RWPE1 (cell line): ENCODE measurements around the gene RGL4.
"Not testable (repeated sequence)": the region's sequence is repeated elsewhere in the genome, so short reads cannot be mapped to it uniquely, and the experiment has no call there.

Experiments
- CTCF ChIA-PET: fragments of 350-600 bp; sonication (Branson Sonifier 250); formaldehyde crosslinking; extraction: SDS; loops from one replicate; lab custom pipeline; 2021; lab: Yijun Ruan, JAX
- POLR2A ChIA-PET: fragments of 400-600 bp; formaldehyde crosslinking; extraction: SDS; loops from one replicate; lab custom pipeline; 2020; ENCODE audit warnings: antibody characterized with exemption; ENCODE audit not compliant: low non-redundant PET; lab: Yijun Ruan, JAX
- DNase-seq: peaks from one replicate; pipeline ENCODE4 v3.0.0; 2012; ENCODE audit warnings: low spot score
- H3K27ac ChIP-seq: fragments of 450-650 bp; 2 replicates; pipeline ENCODE4 v1.5.1; 2017
- CTCF ChIP-seq: fragments of 450-650 bp; conservative IDR thresholded peaks from 2 replicates; pipeline ENCODE4 v1.5.1; 2017; ENCODE audit warnings: low read depth, mild to moderate bottlenecking

RGL4 gene, protein sequence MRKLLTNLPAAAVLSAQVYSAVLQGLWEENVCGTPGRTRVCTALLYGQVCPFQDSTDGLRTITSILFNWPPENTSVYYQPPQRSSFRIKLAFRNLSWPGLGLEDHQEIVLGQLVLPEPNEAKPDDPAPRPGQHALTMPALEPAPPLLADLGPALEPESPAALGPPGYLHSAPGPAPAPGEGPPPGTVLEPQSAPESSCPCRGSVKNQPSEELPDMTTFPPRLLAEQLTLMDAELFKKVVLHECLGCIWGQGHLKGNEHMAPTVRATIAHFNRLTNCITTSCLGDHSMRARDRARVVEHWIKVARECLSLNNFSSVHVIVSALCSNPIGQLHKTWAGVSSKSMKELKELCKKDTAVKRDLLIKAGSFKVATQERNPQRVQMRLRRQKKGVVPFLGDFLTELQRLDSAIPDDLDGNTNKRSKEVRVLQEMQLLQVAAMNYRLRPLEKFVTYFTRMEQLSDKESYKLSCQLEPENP

GRCh38 chr22:23690713-23691112 is at the start of gene RGL4:
Gene RGL4 (plus strand): TSS chr22:23691013. CDS start chr22:23692031, 1,018 bp downstream.
- CTCF ChIA-PET = no interaction called here
- no peak for DNase-seq
- POLR2A ChIA-PET = no interaction called here

GRCh38 chr22:23646526-23646925 is 44.3 kb upstream of the RGL4 start:
- CTCF ChIA-PET, POLR2A ChIA-PET, DNase-seq, H3K27ac ChIP-seq: not testable (repeated sequence)

More at GRCh38 chr22:23690713-23691112, at the start of gene RGL4:
- TF ChIP-seq CTCF = no peak
- H3K27ac ChIP-seq = no peak within 1 kb of the TSS

- no peak for DNase-seq
- POLR2A ChIA-PET = no interaction called here
- no peak for TF ChIP-seq CTCF
- CTCF ChIA-PET = no interaction called here
- H3K27ac ChIP-seq = no peak overlapping the region
Observed at GRCh38 chr22:23649071-23649501, 41.7 kb upstream of the RGL4 start.

DNA sequence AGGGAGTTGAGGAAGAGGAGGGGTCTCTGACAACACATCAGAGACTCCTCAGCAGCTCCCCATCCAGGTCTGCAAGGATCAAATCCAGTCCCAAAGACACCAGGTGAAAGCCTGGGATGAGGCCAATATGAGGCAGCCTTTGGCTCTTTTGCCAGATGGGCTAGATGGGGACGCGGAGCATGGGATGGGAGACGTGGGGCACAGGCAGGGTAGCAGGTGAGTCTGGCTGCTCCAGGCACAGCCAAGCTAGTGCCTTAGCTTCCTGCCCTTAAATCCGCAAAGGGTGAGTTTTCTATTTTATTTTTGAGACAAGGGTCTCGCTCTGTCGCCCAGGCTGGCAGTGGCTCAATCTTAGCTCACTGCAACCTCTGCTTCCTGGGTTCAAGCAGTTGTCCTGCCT is 39.1 kb upstream of the RGL4 start:
- ChIA-PET CTCF (no interaction called here), POLR2A (no interaction called here)
- H3K27ac ChIP-seq = no peak overlapping the region
- DNase-seq = no peak
- no peak for TF ChIP-seq CTCF

GRCh38 chr22:23652286-23652685 is 38.5 kb upstream of the RGL4 start:
- H3K27ac ChIP-seq = no peak overlapping the region
- TF ChIP-seq CTCF = no peak
- no peak for DNase-seq
- ChIA-PET CTCF (no interaction called here), POLR2A (no interaction called here)

DNA sequence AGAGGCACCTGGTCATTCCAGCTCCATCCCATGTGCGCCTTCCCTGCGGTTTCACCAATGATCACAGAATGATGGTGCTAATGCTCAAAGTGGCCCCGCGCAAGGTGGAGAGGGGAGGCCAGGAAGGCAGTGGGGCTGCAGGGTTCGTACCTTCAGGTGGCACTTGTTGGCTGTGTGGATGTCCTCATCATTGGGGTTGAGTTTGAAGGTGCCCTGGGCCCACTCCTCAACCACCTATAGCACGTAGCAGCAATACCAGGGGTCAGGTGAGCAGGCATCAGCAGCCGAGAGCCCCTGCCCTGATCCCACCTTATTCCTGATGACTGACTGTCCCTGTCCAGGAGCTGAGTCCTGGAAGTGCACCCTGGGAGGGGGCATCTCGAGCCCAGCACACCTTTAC is 38.1 kb upstream of the RGL4 start:
- ChIA-PET POLR2A (no interaction called here), CTCF (no interaction called here)
- H3K27ac ChIP-seq = no peak overlapping the region
- no peak for TF ChIP-seq CTCF
- no peak for DNase-seq

GRCh38 chr22:23655891-23656475 is 34.8 kb upstream of the RGL4 start:
- no peak overlapping the region; the same call in 1 of the 2 replicates for H3K27ac ChIP-seq
- CTCF ChIA-PET = no interaction called here
- POLR2A ChIA-PET = no interaction called here
- no peak for DNase-seq
- no peak for TF ChIP-seq CTCF
